Progenitor cell of endocrine pancreas (in vitro differentiated cells): Measurements from ENCODE around the gene PRKCE. TPM values are rescaled to one million over a fixed set of nuclear protein-coding genes. Genes with fewer than 3 reads are reported as not detected.

Experiments used
- DNase-seq: peaks from one replicate; pipeline ENCODE4 v3.0.0; 2021; ENCODE audit warnings: low spot score; ENCODE audit not compliant: unreplicated experiment
- H3K27ac Mint-ChIP-seq: 2 replicates; pipeline ENCODE4 v1.8.0; 2021; ENCODE audit warnings: mild to moderate bottlenecking, moderate library complexity, mixed read lengths
- H3K27me3 Mint-ChIP-seq: 2 replicates; pipeline ENCODE4 v1.8.0; 2021; ENCODE audit warnings: mixed read lengths
- H3K36me3 Mint-ChIP-seq: 2 replicates; pipeline ENCODE4 v1.8.0; 2022; ENCODE audit warnings: mixed read lengths; ENCODE audit not compliant: insufficient read depth
- H3K4me1 Mint-ChIP-seq: 2 replicates; pipeline ENCODE4 v1.8.0; 2021; ENCODE audit warnings: low read depth, mixed read lengths
- H3K4me3 Mint-ChIP-seq: 2 replicates; pipeline ENCODE4 v1.8.0; 2021; ENCODE audit warnings: low read depth, mild to moderate bottlenecking, moderate library complexity, mixed read lengths
- H3K9me3 Mint-ChIP-seq: 2 replicates; pipeline ENCODE4 v1.8.0; 2021; ENCODE audit warnings: low read depth, mixed read lengths
- total RNA-seq: library from RNA; stranded (reverse); gene quantifications from 2 replicates; pipeline ENCODE4 v1.2.1, GENCODE V29; 2021
- TF ChIP-seq, protein P1 (sequence below): fragments of 200-600 bp; sonication (generic); IDR thresholded peaks from one replicate; pipeline ENCODE4 v1.5.0; 2021; ENCODE audit warnings: antibody characterized with exemption, mild to moderate bottlenecking; ENCODE audit not compliant: unreplicated experiment

Gene PRKCE
- total RNA-seq, 1 donor from 2014 or later: 4.2 TPM

DNA sequence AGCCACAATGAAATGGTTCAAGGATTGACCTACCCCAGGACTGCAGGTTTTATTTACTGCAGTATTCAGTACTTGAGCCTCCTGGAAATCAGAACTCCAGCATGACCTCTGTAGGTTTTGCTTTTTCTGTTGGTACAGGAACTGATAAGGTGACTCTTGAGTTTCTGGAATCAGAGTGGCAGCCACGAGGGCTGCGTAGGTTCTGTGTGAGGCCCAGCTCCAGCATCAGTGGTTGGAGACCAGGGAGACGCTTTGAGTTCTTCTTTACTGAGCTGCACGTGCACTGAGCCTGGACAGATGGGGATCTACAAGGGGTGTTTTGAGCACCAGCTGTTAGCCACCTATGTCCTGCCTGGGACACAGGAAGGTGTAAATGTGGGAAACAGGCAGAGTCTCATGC lies 423.0 kb downstream of the PRKCE start:
- H3K27me3 Mint-ChIP-seq: peaks cover 4% of the 10 kb centered on the region
- H3K4me1 Mint-ChIP-seq: peaks cover 13% of the 10 kb centered on the region
- TF ChIP-seq, protein P1, sequence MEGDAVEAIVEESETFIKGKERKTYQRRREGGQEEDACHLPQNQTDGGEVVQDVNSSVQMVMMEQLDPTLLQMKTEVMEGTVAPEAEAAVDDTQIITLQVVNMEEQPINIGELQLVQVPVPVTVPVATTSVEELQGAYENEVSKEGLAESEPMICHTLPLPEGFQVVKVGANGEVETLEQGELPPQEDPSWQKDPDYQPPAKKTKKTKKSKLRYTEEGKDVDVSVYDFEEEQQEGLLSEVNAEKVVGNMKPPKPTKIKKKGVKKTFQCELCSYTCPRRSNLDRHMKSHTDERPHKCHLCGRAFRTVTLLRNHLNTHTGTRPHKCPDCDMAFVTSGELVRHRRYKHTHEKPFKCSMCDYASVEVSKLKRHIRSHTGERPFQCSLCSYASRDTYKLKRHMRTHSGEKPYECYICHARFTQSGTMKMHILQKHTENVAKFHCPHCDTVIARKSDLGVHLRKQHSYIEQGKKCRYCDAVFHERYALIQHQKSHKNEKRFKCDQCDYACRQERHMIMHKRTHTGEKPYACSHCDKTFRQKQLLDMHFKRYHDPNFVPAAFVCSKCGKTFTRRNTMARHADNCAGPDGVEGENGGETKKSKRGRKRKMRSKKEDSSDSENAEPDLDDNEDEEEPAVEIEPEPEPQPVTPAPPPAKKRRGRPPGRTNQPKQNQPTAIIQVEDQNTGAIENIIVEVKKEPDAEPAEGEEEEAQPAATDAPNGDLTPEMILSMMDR: no peak
- no peaks in the 10 kb centered on the region for H3K9me3 Mint-ChIP-seq
- H3K27ac Mint-ChIP-seq: no peak overlapping the region
- H3K36me3 Mint-ChIP-seq: no peaks in the 10 kb centered on the region
- no peak for DNase-seq
- no peak overlapping the region for H3K4me3 Mint-ChIP-seq

DNA sequence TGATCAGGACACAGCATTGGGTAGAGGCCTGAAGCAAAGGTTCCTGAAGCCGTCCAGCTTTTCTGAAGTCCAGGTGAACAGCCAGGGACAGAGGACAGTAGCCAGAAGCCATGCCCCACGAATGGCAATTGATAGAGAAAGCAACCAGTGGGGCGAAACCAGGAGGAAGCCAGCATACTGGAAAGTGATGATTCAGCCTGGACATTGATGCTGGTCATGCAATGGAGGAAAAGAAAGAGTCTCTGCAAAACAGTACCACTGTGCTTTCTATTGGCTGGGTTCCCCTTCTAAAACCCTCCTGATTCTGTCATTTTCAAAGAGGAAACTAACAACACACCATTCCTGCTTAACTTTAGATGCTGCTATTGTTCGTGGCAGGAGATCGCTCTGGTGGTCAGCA lies 424.4 kb downstream of the PRKCE start:
- TF ChIP-seq, protein P1: no peak
- no peak for DNase-seq
- no peak overlapping the region for H3K4me3 Mint-ChIP-seq
- no peaks in the 10 kb centered on the region for H3K9me3 Mint-ChIP-seq
- H3K27me3 Mint-ChIP-seq: peaks cover 4% of the 10 kb centered on the region
- no peak overlapping the region for H3K27ac Mint-ChIP-seq
- H3K4me1 Mint-ChIP-seq: peaks cover 13% of the 10 kb centered on the region
- no peaks in the 10 kb centered on the region for H3K36me3 Mint-ChIP-seq

DNA sequence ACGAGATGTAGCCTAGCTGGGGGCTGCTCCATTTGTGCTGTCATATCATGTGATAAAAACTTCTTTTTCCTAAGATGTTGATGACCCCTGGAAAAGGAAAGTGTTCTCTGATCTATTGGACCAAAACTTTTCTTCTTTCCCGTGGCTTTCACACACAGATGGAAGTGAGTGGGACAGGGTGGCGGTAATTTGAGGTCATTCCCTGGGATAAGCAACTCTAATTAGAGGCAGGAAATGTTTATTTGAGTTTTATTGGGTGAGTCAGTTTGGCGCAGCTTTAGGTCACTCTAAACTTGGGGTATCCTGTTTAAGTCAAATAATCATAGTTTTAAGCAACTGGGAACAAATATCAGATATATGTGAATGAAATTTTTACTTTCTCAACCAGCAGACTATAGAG lies 424.8 kb downstream of the PRKCE start:
- no peak overlapping the region for H3K27ac Mint-ChIP-seq
- H3K4me1 Mint-ChIP-seq: peaks cover 13% of the 10 kb centered on the region
- H3K27me3 Mint-ChIP-seq: peaks cover 4% of the 10 kb centered on the region
- TF ChIP-seq, protein P1: no peak
- DNase-seq: no peak
- no peaks in the 10 kb centered on the region for H3K36me3 Mint-ChIP-seq
- no peaks in the 10 kb centered on the region for H3K9me3 Mint-ChIP-seq
- no peak overlapping the region for H3K4me3 Mint-ChIP-seq

DNA sequence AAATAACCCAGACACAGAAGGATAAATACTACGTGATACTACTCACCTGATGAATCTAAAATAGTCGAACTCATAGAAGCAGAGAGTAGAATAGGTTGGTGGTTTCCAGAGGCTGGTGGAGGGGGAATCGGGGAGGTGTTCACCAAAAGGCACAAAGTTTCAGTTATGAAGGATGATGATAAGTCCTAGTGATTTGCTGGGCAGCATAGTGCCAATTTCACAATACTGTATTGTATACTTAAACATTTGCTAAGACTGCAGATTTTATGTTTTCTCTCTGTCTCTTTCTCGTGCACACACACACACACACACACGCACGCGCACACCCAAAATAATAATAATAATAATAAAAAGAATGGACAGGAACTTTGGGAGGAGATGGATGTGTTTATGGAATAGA lies 425.4 kb downstream of the PRKCE start:
- H3K4me3 Mint-ChIP-seq: no peak overlapping the region
- no peak overlapping the region for H3K27ac Mint-ChIP-seq
- peaks cover 7% of the 10 kb centered on the region for H3K27me3 Mint-ChIP-seq
- H3K4me1 Mint-ChIP-seq: peaks cover 9% of the 10 kb centered on the region
- no peaks in the 10 kb centered on the region for H3K36me3 Mint-ChIP-seq
- H3K9me3 Mint-ChIP-seq: no peaks in the 10 kb centered on the region
- TF ChIP-seq, protein P1: no peak
- no peak for DNase-seq

DNA sequence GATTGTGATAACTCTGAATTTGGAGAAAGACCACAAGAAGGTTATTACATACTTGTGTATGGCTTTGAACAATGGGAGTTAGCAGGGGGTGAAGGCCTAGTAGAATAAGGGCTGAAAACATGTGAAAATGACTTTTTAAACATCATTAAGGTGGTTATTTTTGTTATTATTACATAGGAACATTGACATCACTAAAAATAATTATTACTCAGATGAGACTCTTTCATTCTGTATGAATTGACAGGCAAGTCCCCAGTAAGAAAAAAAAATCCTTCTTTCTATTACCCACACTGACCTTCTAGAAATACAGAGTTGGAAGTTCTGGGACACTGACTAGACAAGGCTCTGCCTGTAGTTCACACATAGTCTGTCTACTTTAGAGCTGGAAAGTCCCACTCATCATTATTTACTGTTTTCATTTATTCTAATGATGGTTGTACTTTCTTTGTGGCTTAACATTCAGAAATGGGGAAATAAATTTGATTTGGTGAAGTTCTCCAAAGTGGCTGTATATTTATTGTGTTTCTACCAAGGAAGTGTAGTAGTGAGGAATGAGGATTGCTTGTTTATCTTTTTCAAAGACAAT lies 426.1 kb downstream of the PRKCE start:
- Mint-ChIP-seq H3K4me3 (no peak overlapping the region), H3K4me1 (peaks cover 8% of the 10 kb centered on the region), H3K9me3 (no peaks in the 10 kb centered on the region), H3K27me3 (peaks cover 7% of the 10 kb centered on the region), H3K36me3 (no peaks in the 10 kb centered on the region), H3K27ac (no peak overlapping the region)
- DNase-seq: no peak
- TF ChIP-seq, protein P1: no peak
